ENCODE data around the gene GRM8.

DNA sequence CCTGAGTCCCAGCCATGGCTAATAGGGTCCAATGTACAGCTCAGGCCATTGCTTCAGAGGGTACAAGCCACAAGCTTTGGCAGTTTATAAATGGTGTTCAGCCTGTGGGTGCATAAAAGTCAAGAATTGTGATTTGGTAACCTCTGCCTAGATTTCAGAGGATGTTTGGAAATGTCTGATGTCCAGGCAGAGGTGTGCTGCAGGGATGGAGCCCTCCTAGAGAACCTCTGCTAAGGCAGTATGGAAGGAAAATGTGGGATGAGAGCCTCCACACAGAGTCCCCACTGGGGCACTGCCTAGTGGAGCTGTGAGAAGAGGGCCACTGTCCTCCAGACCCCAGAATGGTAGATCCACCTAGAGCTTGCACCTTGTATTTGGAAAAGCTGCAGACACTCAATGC lies 779.9 kb downstream of the GRM8 start:
- TF ChIP-seq CTCF (IDR thresholded peaks at IDR 0.05) (no peak), POLR2A (IDR thresholded peaks at IDR 0.05) (no peak)
